HepG2 (cell line): ENCODE data around the gene STX4. TPM values are rescaled to one million over a fixed set of nuclear protein-coding genes. Genes with fewer than 3 reads are reported as not detected.

Experiments used
- ATAC-seq: fragments of 200-7000 bp; cut with Tn5 transposase; 3 replicates; pipeline ENCODE4 v1.9.1; 2020; ENCODE audit warnings: mild to moderate bottlenecking, moderate library complexity
- BruUV-seq: library from RNA; stranded (reverse); fragments of 400-500 nt; replicated peaks from 2 replicates; lab custom pipeline; 2021; lab: Mats Ljungman, UMichigan
- CTCF ChIA-PET: fragments of 300-600 bp; formaldehyde crosslinking; extraction: SDS; loops from one replicate; lab custom pipeline; 2021; ENCODE audit warnings: low total read pairs, inconsistent platforms, low intra/inter-chr PET ratio; lab: Yijun Ruan, JAX
- POLR2A ChIA-PET: fragments of 350-600 bp; sonication (Branson Sonifier 250); formaldehyde crosslinking; loops from one replicate; lab custom pipeline; 2020; ENCODE audit warnings: antibody characterized with exemption, inconsistent platforms; lab: Yijun Ruan, JAX
- DNase-seq: peaks from one replicate; pipeline ENCODE4 v3.0.0-alpha.2; 2015; ENCODE audit warnings: low spot score
- FAIRE-seq: peaks from 3 replicates; lab custom pipeline; 2011; peaks lifted over from hg19 to GRCh38; lab: Jason Lieb, UNC
- H2AFZ ChIP-seq: one replicate; pipeline ENCODE4 v1.6.1; 2011; ENCODE audit warnings: low read length, inconsistent platforms
- H3K27ac ChIP-seq: fragments of 300-600 bp; 3 replicates; pipeline ENCODE4 v1.8.0; 2011; ENCODE audit warnings: mixed run types, mild to moderate bottlenecking, mixed read lengths, low read length, inconsistent platforms; ENCODE audit not compliant: insufficient read depth; ENCODE audit errors: extremely low read length
- H3K27me3 ChIP-seq, 2 experiments: fragments of 200-600 bp in 1 of 2; 2 replicates in 1 of 2; 3 replicates in 1 of 2; pipeline versions ENCODE4 v1.6.0 to v1.8.0; 2011; ENCODE audit warnings: low read length in 2 of 2, mild to moderate bottlenecking in 2 of 2, moderate library complexity in 2 of 2, inconsistent platforms in 1 of 2; ENCODE audit not compliant: insufficient read depth in 2 of 2, control insufficient read depth in 1 of 2
- H3K36me3 ChIP-seq, 2 experiments: fragments of 200-600 bp in 1 of 2; replicated peaks in 1 of 2; 2 replicates in 1 of 2; 3 replicates in 1 of 2; pipeline versions ENCODE4 v1.5.1 to v1.8.0; 2011; ENCODE audit warnings: low read length in 2 of 2, inconsistent platforms in 1 of 2; ENCODE audit not compliant: insufficient read depth in 2 of 2, control insufficient read depth in 1 of 2
- H3K4me1 ChIP-seq: 2 replicates; pipeline ENCODE4 v1.5.1; 2012; ENCODE audit warnings: low read length, inconsistent platforms; ENCODE audit not compliant: insufficient read depth
- H3K4me2 ChIP-seq: 2 replicates; pipeline ENCODE4 v1.6.0; 2011; ENCODE audit warnings: low read depth, low read length, inconsistent platforms
- H3K4me3 ChIP-seq, 3 experiments: fragments of 200-600 bp in 1 of 3; sonication (generic), shearing (Covaris generic) in 1 of 3; replicated peaks in 1 of 3; 2 replicates each; pipeline ENCODE4 v1.5.1; 2011 to 2016; ENCODE audit warnings: low read length in 3 of 3, inconsistent platforms in 2 of 3, low read depth in 2 of 3, mild to moderate bottlenecking in 2 of 3, control low read depth in 1 of 3, mixed read lengths in 1 of 3; ENCODE audit not compliant: insufficient read depth in 1 of 3
- H3K79me2 ChIP-seq: one replicate; pipeline ENCODE4 v1.6.1; 2011; ENCODE audit warnings: low read length, inconsistent platforms; ENCODE audit not compliant: insufficient read depth
- H3K9ac ChIP-seq: 2 replicates; pipeline ENCODE4 v1.6.0; 2011; ENCODE audit warnings: mild to moderate bottlenecking, low read depth, low read length, inconsistent platforms; ENCODE audit not compliant: insufficient read depth
- H3K9me3 ChIP-seq: 2 replicates; pipeline ENCODE4 v1.5.1; 2012; ENCODE audit warnings: mild to moderate bottlenecking, low read length
- H4K20me1 ChIP-seq: 2 replicates; pipeline ENCODE4 v1.6.0; 2011; ENCODE audit warnings: inconsistent platforms, mild to moderate bottlenecking, low read length, moderate library complexity; ENCODE audit not compliant: insufficient read depth
- CCDC6 ChIP-seq: sonication (generic); formaldehyde crosslinking; IDR thresholded peaks from 2 replicates; pipeline ENCODE4 v1.8.1; 2022; ENCODE audit warnings: mild to moderate bottlenecking, missing genetic modification reagents, moderate library complexity
- ETS1 ChIP-seq: sonication (generic); formaldehyde crosslinking; IDR thresholded peaks from 2 replicates; pipeline ENCODE4 v1.4.0; 2020; ENCODE audit warnings: missing genetic modification reagents
- FOXJ3 ChIP-seq: sonication (generic); formaldehyde crosslinking; IDR thresholded peaks from 2 replicates; pipeline ENCODE4 v1.4.0; 2020; ENCODE audit warnings: missing genetic modification reagents, mild to moderate bottlenecking, borderline replicate concordance
- HMG20A ChIP-seq: IDR thresholded peaks from 2 replicates; pipeline ENCODE4 v1.6.1; 2016; ENCODE audit warnings: borderline replicate concordance
- HOXA7 ChIP-seq: sonication (generic); formaldehyde crosslinking; IDR thresholded peaks from 2 replicates; pipeline ENCODE4 v1.8.1; 2022; ENCODE audit warnings: mild to moderate bottlenecking, missing genetic modification reagents, moderate library complexity
- NFE2 ChIP-seq: sonication (generic); formaldehyde crosslinking; IDR thresholded peaks from 2 replicates; pipeline ENCODE4 v1.4.0; 2020; ENCODE audit warnings: missing genetic modification reagents
- NR2F1 ChIP-seq, 2 experiments: fragments of 450-650 bp in 1 of 2; formaldehyde crosslinking in 1 of 2; IDR thresholded peaks; 2 replicates each; pipeline versions ENCODE4 v1.5.0 to v1.6.1; 2016 to 2020; ENCODE audit warnings: mild to moderate bottlenecking in 1 of 2, missing compliant biosample characterization in 1 of 2, missing genetic modification reagents in 1 of 2, moderate library complexity in 1 of 2
- TFDP2 ChIP-seq: sonication (generic); formaldehyde crosslinking; IDR thresholded peaks from 2 replicates; pipeline ENCODE4 v1.4.0; 2020; ENCODE audit warnings: missing genetic modification reagents
- U2AF1 ChIP-seq: fragments of 200-400 bp; formaldehyde crosslinking; optimal IDR thresholded peaks from 2 replicates; pipeline ENCODE3; 2017; ENCODE audit warnings: mild to moderate bottlenecking, low read depth, low read length
- ZFP41 ChIP-seq: sonication (generic); formaldehyde crosslinking; IDR thresholded peaks from 2 replicates; pipeline ENCODE4 v1.4.0; 2020; ENCODE audit warnings: mild to moderate bottlenecking, missing genetic modification reagents, borderline replicate concordance
- ZIK1 ChIP-seq: sonication (generic); formaldehyde crosslinking; IDR thresholded peaks from 2 replicates; pipeline ENCODE4 v1.5.0; 2020; ENCODE audit warnings: mild to moderate bottlenecking, low read depth, missing genetic modification reagents, borderline replicate concordance
- ZNF318 ChIP-seq: sonication (generic); formaldehyde crosslinking; IDR thresholded peaks from 2 replicates; pipeline ENCODE4 v1.4.0; 2020; ENCODE audit warnings: mild to moderate bottlenecking, missing genetic modification reagents
- ZNF431 ChIP-seq: sonication (generic); formaldehyde crosslinking; IDR thresholded peaks from 2 replicates; pipeline ENCODE4 v1.9.0; 2022; ENCODE audit warnings: missing genetic modification reagents, low read depth, mild to moderate bottlenecking, borderline replicate concordance
- ZNF660 ChIP-seq: sonication (generic); formaldehyde crosslinking; IDR thresholded peaks from 2 replicates; pipeline ENCODE4 v1.5.1; 2020; ENCODE audit warnings: mild to moderate bottlenecking, low read depth, missing genetic modification reagents, borderline replicate concordance
- ZNF7 ChIP-seq: IDR thresholded peaks from 2 replicates; pipeline ENCODE4 v1.6.1; 2016; ENCODE audit warnings: missing biosample characterization, missing genetic modification reagents
- WGBS: methylation state at CpG from one replicate; pipeline ENCODE4 v1.1.6; 2017; ENCODE audit warnings: low lambda C conversion rate; 5-methylcytosine and 5-hydroxymethylcytosine counted together
- in situ Hi-C: cut with HindIII; loops from 2 replicates; pipeline ENCODE4 v1.10.0; 2017; ENCODE audit warnings: low pct_unique_long_range_greater_than_20kb; ENCODE audit not compliant: extremely low pct_ligation_motif_present
- intact Hi-C: fragments of 100-400 bp; cut with micrococcal nuclease; formaldehyde crosslinking; loops from one replicate; pipeline ENCODE4 v1.10.0; 2022; ENCODE audit not compliant: unreplicated experiment
- polyA plus RNA-seq, 8 experiments: library from polyadenylated mRNA; depleted of rRNA in 3 of 8; stranded (reverse) in 7 of 8; unstranded in 1 of 8; fragments of >200 nt; fragmentation: Illumina TruSeq in 4 of 8; extraction: Trizol in 4 of 8; gene quantifications; 2 replicates each; pipeline versions ENCODE4 v1.2.1 to v1.2.3, GENCODE V29; 2011 to 2016; ENCODE audit warnings: low read depth in 4 of 8, missing spikeins in 1 of 8, mixed read lengths in 1 of 8; ENCODE audit not compliant: insufficient read depth in 1 of 8
- total RNA-seq, 5 experiments: library from RNA; depleted of rRNA; stranded (reverse); fragments of >200 nt; fragmentation: Illumina TruSeq; extraction: Trizol; gene quantifications; 2 replicates each; pipeline ENCODE4 v1.2.3, GENCODE V29; 2016; ENCODE audit warnings: low read depth in 1 of 5

STX4 gene
- total and polyA plus RNA-seq, 2 of the 13 experiments (the other 11 are each of a cell fraction or from before 2014, with no cell fraction given), result 29.2 to 34.6 TPM

GRCh38 chr16:31029272-31029671, 4.1 kb upstream of the STX4 start:
- peaks cover 3% of the 10 kb centered on the region for H3K79me2 ChIP-seq
- WGBS, result 59% methylated on average over 5 of the region's 5 CpGs
- ChIA-PET POLR2A (no interaction called here), CTCF (no interaction called here)
- peaks cover 59% of the 10 kb centered on the region for H3K4me1 ChIP-seq
- FAIRE-seq, result no peak
- in situ Hi-C loops (no loop called here), intact Hi-C loops (loop anchor here (5.0 kb wide), 1 partner anchor 128 kb away; no protein-coding TSS in a partner anchor)
- no TSS peak for BruUV-seq
- H4K20me1 ChIP-seq, result peaks cover 1% of the 10 kb centered on the region; the same call in 1 of the 2 replicates
- no peak overlapping the region for H2AFZ ChIP-seq
- H3K9me3 ChIP-seq, result no peaks in the 10 kb centered on the region
- no peak overlapping the region for H3K4me2 ChIP-seq
- no peak overlapping the region for H3K27ac ChIP-seq
- DNase-seq, result no peak
- H3K4me3 ChIP-seq, result no peak overlapping the region
- ATAC-seq, result no peak
- no peak overlapping the region for H3K9ac ChIP-seq
- no peaks in the 10 kb centered on the region for H3K36me3 ChIP-seq
- H3K27me3 ChIP-seq, result no peaks in the 10 kb centered on the region; a peak in 1 of 5 replicates
- TF ChIP-seq CCDC6 (CRISPR knock-in tag), result no peak
- TF ChIP-seq FOXJ3 (CRISPR knock-in tag), result no peak
- no peak for TF ChIP-seq ZIK1 (CRISPR knock-in tag)
- TF ChIP-seq ZNF660 (CRISPR knock-in tag), result no peak
- TF ChIP-seq NFE2 (CRISPR knock-in tag), result no peak
- TF ChIP-seq NR2F1 (CRISPR knock-in tag; IDR thresholded peaks at IDR 0.05), result no peak
- TF ChIP-seq ZNF431 (CRISPR knock-in tag), result no peak
- TF ChIP-seq HOXA7 (CRISPR knock-in tag), result no peak
- no peak for TF ChIP-seq U2AF1
- TF ChIP-seq ETS1 (CRISPR knock-in tag), result no peak
- no peak for TF ChIP-seq HMG20A
- no peak for TF ChIP-seq TFDP2 (CRISPR knock-in tag)
- TF ChIP-seq ZFP41, result no peak
- TF ChIP-seq ZNF7 (CRISPR knock-in tag), result no peak
- TF ChIP-seq ZNF318 (CRISPR knock-in tag), result no peak
